Measurements from ENCODE around the gene PPHLN1.

Gene PPHLN1

GRCh38 chr12:42325653-42326474, at the start of gene PPHLN1, which contains the start of gene ZCRB1:
PPHLN1 (plus strand) TSS chr12:42326167; CDS start chr12:42335903, 9,736 bp downstream.
ZCRB1 (minus strand) TSS chr12:42326094; CDS start chr12:42324102, 1,992 bp downstream.
- peak; percentile 83 for DNase-seq

- no peak for DNase-seq
These were observed 48.4 kb upstream of the PPHLN1 start for GRCh38 chr12:42277396-42278127.

GRCh38 chr12:42278128-42278510, 47.8 kb upstream of the PPHLN1 start:
- DNase-seq = no peak

- DNase-seq = no peak
These were observed 44.7 kb upstream of the PPHLN1 start for GRCh38 chr12:42281278-42281677.

- no peak for DNase-seq
These were observed 44.1 kb upstream of the PPHLN1 start for GRCh38 chr12:42281844-42282243.

- no peak for DNase-seq
These were observed 43.7 kb upstream of the PPHLN1 start for GRCh38 chr12:42282294-42282693.

- no peak for DNase-seq
These were observed 42.2 kb upstream of the PPHLN1 start for GRCh38 chr12:42283739-42284138.

GRCh38 chr12:42284157-42284556, 41.8 kb upstream of the PPHLN1 start:
- no peak for DNase-seq

GRCh38 chr12:42284876-42285275, 41.1 kb upstream of the PPHLN1 start:
- DNase-seq = no peak

- no peak for DNase-seq
These were observed 40.5 kb upstream of the PPHLN1 start for GRCh38 chr12:42285431-42285830.

GRCh38 chr12:42286741-42287140, 39.2 kb upstream of the PPHLN1 start:
- no peak for DNase-seq

GRCh38 chr12:42288544-42288943, 37.4 kb upstream of the PPHLN1 start:
- DNase-seq = no peak

GRCh38 chr12:42291680-42292079, 34.3 kb upstream of the PPHLN1 start:
- DNase-seq = no peak

GRCh38 chr12:42296503-42297109, 29.4 kb upstream of the PPHLN1 start:
- DNase-seq = peak; percentile 18

GRCh38 chr12:42298887-42299286, 27.1 kb upstream of the PPHLN1 start:
- DNase-seq = no peak

GRCh38 chr12:42299392-42300308, 26.3 kb upstream of the PPHLN1 start:
- peak; percentile 28 for DNase-seq

- DNase-seq = no peak
These were observed 19.7 kb upstream of the PPHLN1 start for GRCh38 chr12:42306297-42306696.

- DNase-seq = no peak
These were observed 17.6 kb upstream of the PPHLN1 start for GRCh38 chr12:42308390-42308789.

GRCh38 chr12:42309996-42310395, 16.0 kb upstream of the PPHLN1 start:
- DNase-seq = no peak

GRCh38 chr12:42315108-42315507, 10.9 kb upstream of the PPHLN1 start:
- no peak for DNase-seq

- DNase-seq = no peak
These were observed 5.2 kb upstream of the PPHLN1 start for GRCh38 chr12:42320796-42321195.

GRCh38 chr12:42322567-42322966, 3.4 kb upstream of the PPHLN1 start:
- no peak for DNase-seq

GRCh38 chr12:42323856-42324255, 2.1 kb upstream of the PPHLN1 start:
- DNase-seq = no peak
